ENCODE measurements around the gene MB.
A peak's percentile ranks its signal among the peaks of the same experiment; 100 is the strongest.
"Not testable (repeated sequence)": the region's sequence is repeated elsewhere in the genome, so short reads cannot be mapped to it uniquely, and the experiment has no call there.

Gene MB

DNA sequence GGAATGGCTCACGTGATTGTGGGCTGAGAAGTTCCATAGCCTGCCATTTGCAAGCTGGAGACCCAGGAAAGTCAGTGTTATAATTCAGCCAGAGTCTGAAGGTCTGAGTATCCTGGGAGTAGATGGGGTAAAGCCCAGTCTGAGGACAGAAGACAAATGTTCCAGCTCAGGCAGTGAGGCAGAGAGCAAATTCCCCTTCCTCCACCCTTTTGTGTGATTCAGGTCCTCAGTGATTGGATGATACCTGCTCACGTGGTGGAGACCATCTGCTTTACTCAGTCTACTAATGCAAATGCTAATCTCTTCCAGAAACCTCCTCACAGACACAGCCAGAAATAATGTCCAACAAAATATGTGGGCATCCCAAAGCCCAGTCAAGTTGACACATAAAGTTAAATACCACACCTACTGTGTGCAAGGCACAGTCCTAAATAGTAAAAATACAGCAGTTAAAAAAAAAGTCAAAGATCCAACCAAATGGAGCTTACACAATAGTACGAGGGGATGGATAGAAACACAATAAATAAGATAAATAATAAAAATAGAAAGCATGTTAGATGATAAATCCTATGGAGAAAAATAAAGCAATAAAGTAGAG is 17.9 kb upstream of the MB start:
- no peak for DNase-seq

DNA sequence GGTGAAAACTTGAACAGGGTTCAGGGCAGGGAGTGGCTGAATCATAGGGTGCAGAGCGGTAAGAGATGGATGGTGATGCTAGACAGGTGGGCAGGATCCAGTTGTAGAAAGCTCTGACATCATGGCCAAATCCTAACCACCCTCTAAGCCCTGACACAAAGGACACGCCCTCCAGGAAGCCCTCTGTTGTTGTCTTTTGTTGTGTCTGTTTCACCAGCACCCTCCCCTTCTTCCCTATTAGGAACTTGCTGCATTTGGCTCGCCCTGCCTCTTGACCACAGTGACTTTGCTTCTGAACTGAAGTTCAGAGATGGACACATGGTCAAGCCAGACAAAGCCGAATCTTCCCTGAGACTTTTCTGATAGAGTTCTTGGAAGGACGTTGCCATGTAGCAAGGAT is 16.9 kb upstream of the MB start:
- DNase-seq: no peak

DNA sequence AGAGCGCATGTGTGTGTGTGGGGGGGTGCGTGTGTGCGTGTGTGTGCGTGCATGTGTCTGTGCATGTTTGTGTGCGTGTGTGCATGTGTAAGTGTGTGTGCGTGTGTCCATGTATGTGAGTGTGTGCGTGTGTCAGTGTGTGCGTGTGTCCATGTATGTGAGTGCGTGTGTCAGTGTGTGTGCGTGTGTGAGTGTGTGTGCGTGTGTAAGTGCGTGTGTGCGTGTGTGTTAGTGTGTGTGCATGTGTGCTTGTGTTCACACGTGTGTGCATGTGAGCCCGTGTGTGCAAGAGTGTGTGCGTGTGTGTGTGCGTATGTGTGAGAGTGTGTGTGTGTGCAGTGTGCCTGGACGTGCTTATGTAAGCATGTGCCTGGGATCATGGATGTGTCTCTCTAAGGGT is 16.4 kb upstream of the MB start:
- DNase-seq: no peak

DNA sequence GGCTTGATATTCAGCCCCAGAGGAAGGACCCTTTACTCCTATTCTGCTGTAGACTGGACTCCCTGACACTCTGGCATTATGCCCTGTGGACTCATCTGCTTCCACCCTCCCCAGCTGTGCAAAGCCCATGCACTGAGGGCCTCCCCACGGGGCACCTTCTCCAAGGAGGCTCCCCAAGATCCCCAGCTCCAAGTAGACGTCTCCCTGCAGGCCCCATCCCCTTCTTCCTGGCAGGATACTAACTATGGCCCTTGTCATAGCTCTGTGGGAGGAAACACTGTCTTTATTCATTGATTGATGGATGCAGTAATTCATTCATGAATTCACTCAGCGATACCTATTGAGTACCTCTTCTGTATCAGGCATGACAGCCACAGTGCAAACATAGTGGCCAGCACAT is 15.8 kb upstream of the MB start:
- no peak for DNase-seq

DNA sequence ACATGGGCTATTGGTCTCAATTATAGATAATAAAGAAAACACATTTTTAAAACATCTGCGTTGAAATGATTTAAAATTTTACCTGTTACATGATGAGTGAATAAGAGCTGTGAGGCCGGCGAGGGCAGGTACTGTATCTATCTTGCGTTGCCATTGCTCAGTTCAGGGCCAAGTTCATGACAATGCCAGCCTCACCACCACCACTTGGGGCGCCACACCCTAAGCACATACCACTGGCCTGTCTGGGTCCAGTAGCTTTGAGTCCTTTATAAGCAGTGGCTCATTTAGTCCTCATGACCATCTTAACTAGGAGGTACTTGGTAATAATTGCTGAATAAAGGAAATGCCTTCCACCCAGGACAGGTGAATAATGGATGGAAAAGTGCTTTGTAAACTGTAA is 14.5 kb upstream of the MB start:
- peak; percentile 51 to 70 for DNase-seq

DNA sequence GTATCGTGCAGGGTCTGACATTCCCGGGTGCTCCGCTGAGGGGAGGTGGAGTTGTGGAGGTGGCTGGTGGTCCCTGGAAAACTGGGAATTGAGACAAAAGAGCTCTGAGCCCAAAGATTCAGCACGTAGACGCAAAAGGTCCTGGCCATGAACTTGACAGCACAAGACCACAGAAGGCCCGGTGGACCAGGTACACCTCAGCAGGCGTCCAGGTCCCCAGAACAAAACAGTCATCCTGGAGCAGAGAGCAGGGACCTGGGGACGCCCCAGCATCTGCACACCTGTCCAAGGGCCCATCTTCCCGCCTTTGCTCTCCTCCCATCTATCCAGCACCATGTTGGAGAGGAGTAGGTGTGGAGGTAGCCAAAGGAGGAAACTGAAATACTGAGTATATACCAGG is 13.8 kb upstream of the MB start:
- no peak for DNase-seq

DNA sequence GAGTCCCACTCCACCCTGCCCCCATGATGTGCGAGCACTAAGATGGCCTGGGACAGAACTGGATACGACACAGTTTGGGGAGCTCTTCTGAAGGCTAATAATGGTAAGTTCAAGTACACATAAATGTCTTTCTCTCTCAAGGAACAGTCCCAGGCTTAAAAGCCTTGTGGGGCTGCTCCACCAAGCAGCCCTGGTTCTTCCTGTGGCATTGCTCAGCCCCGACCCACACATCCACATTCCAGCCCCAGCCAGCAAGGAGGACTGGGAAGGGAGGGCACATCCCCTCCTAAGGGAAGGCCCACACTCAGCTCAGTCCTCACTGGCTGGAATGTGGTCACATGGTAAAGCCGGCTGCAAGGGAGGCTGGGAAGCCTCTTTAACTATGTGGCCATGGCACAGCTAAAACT is 13.3 kb upstream of the MB start:
- DNase-seq: no peak

DNA sequence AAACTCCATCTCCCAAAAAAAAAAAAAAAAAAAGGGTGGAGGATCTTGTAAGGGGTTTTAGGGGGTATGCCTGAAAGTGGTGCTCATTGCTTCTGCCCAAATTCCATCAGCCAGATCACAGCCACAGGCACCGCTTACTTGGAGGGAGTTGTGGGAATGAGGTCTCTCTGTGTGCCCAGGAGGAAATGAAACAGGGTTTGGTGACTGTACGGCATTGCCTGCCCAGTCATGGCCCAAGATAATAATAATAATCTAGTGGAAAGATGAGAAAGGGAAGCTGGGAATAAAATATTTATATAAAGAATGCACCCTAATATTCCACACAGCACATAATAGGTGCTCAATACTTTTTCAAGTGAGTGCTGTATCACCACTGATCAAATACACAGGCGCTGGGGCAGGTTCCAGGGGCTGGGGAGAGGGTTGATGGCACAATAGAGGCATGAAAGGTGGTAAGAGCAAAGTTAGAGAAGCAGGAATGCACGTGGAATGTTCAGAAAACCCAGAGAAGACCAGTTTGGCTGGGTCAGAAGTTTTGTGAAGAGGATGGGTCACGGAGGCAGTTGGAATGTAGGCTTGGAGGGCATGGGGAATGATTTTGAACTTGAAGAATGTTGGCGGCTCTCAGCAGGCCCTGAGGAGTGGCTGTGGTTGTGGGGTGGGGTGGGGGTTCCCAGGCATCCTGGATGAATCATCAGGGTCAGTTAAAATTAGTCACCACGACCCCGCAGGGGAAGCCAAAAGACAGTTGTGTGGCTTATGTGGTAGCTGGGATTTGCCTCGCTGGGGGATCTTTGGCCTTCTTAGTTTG is 12.5 kb upstream of the MB start:
- DNase-seq: no peak

DNA sequence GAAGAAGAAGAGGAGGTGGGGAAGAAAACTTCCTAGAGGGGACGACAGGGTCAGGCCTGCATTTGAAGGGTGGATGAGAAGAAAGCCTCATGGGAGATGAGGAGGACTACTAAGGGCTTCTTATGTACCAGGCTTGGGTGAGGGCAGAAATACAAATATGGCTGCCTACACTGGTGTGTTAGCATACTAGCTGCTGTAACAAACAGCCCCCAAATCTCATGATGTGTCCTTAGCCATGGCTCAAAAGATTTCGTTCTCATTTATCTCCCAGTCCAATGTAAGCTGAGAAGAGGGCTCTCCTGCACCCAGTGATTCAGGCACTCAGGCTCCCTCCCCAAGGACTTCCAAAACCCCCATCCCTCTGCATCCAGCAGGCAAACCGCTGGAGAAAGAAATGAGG is 11.6 kb upstream of the MB start:
- DNase-seq: no peak

DNA sequence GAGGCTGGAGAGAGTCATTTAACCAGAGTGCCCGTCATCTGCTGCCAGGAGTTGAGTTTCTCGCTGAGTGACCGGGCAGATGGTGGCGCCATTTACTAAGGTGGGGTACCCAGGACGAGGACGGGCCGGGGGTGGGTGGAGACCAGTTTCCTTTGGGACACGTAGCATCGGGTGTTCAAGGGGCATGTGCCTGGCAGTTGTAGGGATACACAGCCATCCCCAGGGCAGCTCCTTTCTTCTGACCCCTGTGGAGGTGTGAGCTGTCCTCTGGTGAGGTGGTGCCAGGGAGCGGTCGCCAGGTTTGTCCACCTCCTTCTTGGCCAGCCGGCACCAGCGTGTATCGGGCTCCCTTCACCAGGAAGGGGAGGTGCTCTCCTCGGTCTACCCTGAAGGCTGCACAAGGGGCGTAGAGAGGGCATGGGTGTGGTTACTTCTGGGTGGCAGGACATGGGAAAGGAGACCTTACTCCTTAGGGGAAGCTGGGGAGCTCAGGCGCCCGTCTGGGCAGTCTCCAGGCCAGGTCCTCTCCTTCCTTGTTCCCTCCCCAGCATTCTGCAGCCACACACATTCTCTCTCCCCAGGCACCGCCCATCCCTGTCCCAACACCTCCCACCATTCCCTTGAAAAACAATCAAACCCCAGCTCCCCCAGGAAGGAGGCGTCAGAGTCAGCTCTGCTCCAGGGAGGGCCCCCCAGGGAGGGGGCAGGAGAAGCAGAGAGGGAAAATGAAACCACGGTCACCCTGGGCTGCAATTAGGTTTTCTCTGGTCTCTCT is 10.3 kb upstream of the MB start:
- DNase-seq: peak; percentile 74 to 92

DNA sequence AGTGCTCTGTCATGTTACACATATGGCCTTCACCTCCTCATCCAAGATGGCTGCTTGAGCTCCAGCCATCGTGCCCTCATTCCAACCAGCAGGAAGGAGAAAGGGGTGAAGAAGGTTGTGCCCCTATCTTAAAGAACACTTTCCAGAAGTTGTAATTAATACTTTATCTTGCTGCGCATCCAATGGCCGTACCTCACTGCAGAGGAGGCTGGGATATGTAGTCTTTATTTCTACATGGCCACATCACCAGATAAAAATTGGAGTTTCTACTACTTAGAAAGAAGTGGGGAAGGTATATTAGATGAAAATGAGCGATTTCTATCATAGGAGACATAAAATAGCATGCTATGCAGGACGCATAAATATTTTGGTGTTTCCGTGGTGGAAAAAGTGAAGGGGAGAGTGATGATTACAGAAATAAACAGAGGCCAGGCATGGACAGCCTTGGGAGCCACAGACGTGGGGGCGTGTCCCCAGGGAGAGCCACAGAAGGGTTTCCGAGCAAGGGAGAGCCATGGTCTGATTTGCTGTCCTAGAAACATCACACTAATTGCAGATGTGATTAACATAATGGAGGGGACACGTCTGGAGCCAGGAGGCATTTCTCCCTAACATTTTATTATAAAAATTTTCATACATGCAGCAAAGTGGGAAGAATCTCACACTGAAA is 8.8 kb upstream of the MB start:
- DNase-seq: no peak

DNA sequence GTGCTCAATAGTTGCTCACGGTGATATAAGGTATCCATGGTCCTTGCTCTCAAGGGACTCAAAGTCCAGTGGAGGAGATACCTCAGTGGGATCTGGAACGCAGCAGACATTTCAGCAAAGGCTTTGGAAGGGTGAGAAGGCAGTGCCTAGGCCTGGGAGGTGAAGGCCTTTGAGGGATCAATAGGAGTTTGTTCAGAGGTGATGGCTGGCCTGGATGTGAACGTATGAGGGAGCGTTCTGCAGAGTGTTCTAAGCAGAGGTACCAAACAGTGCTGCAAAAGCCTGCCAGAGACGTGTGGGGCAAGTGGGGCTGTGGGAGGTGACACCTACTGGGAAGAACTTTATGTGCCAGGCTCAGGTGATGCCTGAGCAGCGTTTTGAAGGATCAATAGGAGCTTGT is 7.4 kb upstream of the MB start:
- no peak for DNase-seq

DNA sequence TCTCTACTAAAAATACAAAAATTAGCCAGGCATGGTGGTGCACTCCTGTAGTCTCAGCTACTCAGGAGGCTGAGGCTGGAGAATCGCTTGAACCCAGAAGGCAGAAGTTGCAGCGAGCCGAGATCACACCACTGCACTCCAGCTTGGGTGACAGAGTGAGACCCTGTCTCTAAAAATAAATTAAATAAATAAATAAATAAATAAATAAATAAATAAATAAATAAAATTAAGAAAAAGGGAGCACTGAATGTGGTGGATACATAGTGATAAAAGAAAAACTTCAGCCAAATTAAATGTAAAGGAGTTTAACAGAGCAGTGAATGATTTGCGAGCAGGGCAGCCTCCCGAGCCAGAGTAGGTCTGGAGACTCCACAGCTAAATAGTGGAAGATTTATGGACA is 6.8 kb upstream of the MB start:
- not testable (repeated sequence) for DNase-seq

DNA sequence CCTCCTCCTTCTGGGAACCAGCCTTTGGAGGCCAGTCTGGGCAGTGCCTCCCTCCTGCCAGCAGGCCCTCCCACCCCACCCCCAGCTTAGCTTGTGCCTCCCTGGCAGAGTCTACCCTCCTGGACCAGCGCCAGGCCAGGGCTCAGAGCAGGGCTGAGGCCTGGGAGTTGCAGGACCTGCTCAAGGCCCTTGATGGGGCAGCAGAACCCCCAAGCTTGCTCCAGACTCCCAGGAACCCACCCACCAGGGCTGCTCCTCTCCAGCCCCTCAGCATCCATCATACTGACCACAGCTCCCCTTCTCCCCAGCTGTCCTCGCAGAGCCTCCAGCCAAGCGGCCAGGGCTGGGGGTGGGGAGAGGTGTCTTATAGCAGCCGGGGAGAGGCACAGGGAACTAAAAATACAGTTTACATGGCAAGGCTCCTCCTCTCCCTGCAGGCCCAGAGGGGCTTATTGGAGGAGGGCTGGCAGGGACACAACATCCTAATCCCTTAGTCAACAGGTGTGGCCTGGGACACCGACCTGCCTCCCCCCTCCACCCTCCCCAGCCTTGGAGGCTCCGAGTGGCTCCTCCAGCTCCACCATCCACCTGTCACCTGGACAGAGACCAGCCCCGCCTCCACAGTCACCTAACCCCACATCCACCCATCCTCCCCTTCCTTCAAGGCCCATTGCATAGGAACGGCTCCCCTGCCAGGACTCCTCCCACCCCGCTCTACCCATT is 5.2 kb upstream of the MB start:
- peak; percentile 55 to 74 for DNase-seq

DNA sequence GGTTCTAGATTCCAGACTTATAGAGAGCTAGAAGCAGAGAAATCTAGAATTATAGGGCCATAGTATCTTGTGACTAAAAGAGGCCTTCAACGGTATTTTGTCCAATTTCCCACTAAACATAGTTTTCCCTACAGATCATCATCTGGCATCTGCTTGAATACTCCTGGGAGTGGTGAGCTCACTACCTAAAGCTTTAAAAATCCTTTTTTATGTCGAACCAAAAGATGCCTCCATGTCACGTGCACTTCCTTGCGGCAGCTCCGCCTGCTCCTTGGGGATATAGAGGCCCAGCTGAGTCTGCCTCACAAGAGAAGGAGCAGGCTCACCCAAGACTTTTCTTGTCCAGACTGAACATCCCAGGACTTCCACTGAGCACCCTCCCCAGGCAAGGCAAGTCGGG is 4.3 kb upstream of the MB start:
- no peak for DNase-seq

DNA sequence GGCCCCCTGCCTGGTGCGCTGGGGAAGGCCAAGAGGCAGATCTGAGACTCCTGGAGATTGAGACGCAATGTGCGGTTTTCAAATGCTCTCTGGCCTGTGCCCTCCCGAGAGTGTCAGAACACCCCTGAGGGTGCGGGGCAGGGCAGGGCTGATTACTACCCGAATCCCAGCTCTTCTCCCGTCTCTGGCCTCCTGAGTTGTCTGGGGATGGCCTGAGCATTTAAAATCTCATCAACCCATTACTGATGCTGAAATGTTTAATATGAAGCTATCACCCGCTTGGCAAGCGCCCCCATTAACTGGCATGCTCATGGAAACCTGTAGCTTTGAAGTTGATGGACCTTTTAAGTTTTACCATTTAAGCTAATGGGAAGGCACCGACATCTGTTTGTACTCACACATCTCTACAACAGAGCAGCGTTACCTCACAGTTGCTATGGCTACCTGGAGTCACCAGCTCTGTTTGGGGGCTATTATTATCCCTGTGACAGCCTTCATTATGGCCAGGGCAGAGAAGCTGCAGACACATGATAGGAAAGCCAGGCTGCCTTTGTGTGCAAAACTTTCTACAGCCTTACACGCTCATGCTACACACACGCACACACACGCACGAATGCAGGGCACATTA is 3.6 kb upstream of the MB start:
- DNase-seq: no peak

DNA sequence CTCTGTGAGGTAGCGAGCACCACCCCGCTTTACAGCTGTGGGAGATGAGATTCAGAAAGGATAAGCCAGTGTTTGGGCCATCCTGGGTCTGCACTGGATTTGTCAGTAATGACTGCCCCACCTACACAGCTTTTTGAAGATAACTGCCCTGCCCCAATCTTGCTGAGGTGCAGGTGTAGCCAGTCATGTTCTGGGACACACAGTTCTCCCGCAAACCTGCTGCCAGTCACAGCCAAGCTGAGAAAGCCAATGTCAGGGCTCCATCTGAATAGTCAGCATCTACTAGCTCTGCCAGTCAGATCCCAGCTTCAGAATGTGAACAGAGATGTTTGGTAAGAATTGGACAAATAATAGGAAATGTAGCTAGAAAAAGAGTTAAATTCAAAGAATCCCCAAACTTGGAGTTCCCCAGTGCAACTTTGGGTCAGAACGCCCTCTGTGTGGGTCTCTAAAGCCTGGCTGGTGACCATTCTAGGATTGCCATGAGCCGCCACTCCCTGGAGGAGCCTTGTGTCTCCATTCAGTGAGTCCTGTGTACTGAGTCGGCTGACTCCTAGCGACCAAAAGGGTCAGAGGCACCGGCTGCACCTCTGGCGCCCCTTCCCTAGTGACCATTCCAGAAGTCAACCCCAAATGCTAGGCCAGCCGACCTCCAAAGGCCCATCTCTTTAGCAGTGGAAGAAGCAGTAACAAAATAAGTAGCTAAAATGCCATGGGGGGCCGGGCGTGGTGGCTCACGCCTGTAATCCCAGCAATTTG is 2.4 kb upstream of the MB start:
- no peak for DNase-seq

DNA sequence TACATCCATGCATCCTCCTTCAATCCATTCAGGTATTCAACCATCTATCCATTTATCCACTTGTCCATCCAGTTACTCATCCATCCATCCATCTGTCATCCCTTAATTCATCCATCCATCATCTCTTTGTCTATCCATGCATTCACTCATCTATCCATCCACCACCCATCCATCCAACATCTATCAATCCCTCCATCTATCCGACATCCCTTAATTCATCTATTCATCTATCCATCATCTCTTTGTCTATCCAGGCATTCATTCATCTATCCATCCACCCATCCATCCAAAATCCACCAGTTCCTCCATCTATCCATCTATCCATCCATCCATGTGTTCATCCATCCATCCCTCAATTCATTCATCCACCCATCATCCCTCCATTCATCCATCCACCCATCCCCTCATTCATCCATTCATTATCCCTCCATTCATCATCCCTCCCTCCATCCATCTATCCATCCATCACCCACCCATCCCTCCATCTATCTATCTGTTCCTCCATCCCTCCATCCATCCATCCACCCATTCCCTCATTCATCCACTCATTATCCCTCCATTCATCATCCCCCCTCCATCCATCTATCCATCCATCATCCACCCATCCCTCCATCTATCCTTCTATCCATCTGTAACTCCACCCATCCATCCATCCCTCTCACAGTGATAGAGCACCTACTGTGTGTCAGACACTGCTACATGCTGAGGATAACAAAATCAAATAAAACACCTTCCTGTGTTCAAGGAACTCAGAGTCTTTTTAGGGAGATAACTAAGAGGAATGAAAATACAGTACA is 1.5 kb upstream of the MB start:
- DNase-seq: no peak

DNA sequence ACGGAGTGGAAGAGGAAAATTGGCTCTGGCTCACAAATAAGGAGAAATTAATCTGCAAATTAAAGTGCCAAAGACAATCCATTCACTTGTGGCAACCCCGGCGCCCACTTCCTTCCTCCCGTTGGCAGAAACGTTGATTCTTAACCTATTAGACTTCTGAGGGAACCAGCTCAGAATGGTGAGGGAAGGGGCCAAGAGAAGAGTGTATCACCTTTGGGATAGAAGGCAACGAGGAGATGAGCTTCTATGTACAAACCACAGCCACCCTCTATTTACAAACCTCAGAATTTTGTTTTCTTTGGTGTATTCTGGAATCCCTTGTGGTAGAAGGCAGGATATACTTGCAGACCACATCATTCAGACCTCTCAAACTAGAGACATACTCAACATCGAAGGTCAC is 1.1 kb downstream of the MB start:
- DNase-seq: no peak

DNA sequence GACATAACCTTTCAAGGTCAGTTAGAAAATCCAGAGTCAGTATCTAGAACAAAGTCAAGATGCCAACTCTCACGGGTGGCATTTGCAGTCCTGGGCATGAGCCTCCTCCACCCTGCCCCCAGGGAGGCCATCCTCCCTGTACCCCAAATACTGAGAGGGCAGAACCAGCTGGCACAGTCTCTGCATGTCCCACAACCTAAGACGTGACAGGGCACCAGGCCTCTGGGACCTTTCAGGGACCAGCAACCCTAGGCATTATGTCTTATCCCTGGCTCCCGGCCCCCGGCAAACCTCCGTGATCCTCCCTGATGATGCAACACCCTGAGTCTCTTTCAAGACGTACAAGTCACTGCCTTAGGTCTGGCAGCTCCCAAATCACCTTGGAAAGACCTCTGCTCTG is 2.0 kb downstream of the MB start:
- no peak for DNase-seq

DNA sequence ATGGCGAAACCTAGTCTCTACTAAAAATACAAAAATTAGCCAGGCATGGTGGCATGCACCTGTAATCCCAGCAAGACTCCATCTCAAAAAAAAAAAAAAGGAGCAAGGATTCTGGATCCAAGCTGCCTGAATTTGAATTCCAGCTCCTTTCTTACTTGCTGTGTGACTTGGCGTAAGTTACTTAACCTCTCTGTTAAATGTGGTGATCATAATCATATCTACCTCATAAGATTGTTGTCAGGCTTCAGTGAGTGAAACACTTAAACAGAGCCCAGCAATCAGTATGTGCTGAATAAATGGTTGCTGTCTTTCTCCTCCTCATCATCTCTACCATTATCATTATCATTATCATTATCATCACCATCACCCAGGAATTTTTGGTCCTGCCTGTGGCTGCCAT is 2.7 kb downstream of the MB start:
- no peak for DNase-seq

Data from SHP77 (cell line).